CD4-positive, alpha-beta T cell treated with Interleukin-4 for 4 hours (primary cell): ENCODE results near the gene OLFML2A.

Experiments used
- DNase-seq: peaks from one replicate; pipeline ENCODE4 v3.0.0-alpha.2; 2020

OLFML2A gene

DNA sequence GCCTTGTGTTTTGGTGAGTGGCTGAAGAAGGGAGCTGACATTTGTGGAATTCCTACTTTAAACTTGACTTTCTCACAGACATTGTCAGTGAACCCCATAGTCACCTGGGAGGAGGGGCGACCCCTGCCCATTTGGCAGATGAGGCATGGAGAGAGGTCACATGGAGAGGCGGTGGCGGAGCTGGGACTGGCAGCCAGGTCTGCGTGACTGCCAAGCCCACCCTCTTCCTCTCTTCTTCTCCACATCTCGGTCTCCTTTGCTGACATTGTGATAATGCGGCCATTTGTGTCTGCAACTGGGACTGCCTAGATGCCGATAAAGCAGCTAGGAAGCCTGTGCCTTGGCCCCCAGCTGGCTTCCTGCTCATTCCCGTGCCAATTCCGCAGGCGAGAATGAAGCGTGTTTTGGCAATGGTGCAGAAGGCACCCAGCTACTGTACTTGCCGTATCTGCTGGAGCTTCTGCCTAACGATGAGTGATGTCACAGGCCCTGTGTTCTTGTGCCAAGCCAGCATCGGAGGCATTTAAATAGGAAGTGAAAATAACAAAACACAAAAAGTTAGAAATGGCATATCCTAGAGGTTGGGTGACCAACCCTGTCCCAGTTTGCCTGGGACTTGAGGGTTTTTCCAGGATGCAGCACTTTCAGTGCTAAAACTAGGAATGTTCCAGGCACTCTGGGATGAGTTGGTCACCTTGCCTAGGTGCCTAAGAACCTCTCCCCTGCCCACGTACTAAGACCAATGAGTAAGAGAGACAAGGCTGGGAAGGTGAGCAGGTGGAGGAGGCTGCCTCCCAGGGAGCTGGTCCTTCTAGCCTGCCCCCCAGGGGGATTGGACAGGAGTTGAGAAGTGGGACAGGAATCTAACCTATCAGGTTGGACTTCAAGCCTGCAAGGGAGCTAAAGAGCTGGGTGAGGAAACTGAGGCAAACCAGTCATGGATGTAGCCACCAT, 23.6 kb downstream of the OLFML2A start:
- peak; percentile 6 for DNase-seq

DNA sequence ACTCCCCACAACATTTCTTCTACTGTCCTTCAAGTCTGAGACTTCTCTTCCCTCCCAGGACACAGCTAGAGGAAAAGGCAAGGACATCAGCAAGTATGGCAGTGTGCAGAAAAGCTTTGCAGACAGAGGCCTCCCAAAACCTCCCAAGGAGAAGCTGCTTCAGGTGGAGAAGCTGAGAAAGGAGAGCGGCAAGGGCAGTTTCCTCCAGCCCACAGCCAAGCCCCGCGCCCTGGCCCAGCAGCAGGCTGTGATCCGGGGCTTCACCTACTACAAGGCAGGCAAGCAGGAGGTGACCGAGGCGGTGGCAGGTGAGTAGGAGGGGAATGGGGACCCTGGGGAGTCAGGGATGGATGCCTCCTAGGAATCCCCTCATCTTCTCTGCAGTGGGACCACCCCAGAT, 24.4 kb downstream of the OLFML2A start:
- no peak for DNase-seq

DNA sequence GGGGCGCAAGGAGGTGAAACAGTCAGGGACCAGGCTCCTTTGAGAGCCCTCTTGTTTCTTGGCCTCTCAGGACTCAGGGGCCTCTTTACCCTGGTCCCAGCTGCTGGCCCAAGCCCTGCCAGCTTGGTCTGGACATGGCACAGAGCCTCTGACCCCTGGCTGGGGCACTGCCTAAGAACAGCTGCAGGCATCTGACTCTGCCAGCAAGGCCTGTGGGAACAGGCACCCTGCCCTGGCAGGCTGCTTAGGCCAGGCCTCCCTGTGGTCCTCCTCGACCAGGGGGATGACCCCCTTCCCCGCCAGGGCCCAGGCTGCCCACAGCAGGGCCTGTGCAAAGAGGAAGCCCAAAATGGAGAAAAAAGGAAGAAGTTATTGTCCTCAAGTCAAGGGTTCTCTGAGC, 25.5 kb downstream of the OLFML2A start:
- no peak for DNase-seq

DNA sequence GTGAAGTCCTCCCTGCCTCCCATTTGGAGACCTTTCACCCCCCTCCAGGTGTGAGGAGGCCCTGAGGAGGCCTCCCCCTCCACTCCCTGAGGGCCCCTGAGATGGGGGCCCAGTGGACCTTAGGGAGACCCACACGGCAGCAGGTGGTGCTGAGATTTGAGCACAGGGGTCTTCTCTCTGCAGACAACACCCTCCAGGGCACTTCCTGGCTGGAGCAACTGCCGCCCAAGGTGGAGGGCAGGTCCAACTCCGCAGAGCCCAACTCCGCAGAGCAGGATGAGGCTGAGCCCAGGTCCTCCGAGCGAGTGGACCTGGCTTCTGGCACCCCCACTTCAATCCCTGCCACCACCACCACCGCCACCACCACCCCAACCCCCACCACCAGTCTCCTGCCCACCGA, 27.0 kb downstream of the OLFML2A start:
- DNase-seq = no peak

DNA sequence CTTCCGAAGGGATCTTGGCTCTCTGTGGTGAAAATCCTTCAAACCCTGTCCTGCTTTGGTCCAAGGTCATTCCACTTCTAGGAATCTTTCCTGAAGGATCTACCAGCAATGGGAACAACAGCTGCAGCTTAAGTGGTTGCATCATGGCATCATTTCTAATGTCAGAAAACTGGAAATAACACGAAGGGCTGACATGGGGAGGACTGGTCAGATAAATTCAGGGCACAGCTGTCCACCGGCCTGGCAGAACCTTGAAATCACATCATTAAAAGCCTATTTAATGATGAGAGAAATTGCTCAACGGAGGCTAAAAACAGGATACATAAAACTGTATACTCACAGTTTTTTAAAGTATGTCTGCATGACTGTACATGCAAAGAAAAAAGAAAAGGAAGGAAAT, 28.3 kb downstream of the OLFML2A start:
- no peak for DNase-seq

DNA sequence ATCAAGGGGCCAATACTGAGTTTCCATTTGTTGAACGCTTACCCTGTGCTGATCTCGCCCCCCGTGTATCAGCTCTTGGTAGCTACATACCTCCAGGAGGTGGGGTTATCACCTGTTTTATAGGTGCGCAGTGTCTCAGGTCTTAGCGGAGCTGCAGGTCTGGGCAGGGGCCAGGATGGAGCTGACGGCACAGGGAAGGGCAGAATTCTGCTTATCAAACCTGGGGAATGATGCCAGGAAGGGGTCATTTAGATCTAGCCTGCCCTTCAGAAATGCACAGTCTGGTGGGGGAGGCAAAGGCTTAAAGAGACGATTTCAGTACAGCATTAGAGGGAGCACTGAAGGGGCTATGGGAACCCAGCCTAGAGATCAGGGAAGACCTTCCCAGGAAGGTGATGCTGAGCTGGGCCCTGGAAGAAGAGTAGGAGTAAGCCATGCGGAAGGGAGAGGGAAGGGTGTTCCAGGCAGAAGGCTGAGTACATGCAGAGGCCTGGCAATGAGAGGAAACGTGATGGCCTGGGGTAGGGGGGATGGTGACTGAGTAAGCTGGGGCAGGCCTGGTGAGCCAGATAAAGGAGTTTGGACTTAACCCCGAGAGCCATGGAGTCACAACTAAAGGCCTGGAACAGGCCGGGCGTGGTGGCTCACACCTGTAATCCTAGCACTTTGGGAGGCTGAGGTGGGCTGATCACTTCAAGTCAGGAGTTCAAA, 31.5 kb downstream of the OLFML2A start:
- DNase-seq = no peak

DNA sequence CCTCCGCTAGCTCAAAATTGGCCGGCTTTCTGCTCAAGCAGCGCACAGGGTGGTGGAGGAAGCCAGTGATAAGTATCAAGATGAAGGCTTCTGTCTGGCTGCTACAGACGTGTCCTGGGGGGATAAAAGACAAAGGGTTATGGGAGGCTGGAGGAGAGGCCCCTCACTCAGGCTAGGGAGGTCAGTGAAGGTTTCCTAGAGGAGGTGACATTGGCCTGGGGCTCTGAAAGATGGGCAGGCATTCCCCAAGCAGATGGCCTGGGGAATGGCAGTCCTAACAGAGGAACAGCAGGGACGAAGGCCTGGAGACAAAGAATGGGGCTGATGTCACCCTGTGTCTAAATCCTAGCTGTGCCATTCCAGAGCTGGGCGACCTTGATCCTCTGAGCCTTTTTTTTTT, 32.3 kb downstream of the OLFML2A start:
- no peak for DNase-seq

DNA sequence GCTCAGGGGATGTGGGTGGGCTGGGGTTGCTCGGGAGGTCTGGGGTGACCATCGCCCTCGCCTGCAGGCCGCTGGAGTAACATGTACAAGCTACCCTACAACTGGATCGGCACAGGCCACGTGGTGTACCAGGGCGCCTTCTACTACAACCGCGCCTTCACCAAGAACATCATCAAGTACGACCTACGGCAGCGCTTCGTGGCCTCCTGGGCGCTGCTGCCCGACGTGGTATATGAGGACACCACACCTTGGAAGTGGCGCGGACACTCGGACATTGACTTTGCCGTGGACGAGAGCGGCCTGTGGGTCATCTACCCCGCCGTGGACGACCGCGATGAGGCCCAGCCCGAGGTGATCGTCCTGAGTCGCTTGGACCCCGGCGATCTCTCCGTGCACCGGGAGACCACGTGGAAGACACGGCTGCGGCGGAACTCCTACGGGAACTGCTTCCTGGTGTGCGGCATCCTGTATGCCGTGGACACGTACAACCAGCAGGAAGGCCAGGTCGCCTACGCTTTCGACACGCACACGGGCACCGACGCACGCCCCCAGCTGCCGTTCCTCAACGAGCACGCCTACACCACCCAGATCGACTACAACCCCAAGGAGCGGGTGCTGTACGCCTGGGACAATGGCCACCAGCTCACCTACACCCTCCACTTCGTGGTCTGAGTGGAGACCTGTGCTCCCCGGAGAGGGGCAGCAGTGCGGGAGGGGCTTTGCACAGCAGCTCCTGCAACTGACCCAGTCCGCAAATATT, 33.0 kb downstream of the OLFML2A start:
- no peak for DNase-seq

DNA sequence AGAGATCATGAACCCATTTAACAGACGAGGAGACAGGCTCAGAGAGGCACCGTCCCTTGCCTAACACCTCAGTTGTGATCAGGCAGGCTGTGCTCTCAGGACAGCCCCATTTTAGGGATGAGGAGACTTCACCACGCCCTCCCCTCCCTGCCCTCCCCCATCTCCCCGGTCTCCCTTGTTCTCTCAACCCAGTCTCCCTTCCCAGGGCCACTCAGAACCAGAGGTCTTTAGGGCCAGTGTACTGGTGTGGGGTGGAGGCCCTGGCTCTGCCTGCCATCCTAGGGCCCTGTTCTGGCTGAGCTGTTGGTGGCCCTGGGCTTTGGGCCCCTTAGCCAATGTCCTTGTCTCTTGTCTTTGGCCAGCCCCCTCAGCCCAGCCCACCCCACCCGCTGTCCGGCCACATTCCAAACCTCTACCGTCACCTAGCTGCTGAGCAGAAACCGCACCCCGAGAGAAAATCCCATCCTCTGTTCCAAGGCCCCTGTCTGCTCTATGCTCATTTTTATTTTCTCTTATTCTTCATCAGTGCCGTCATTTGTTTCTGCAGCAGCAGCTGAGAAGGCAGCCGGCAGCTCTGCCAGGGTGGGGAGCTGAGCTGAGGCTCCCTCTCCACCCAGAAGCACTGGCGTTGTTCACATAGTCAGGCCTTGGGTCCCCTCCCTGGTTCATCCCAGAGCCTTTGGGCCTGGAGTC, 33.9 kb downstream of the OLFML2A start:
- no peak for DNase-seq

DNA sequence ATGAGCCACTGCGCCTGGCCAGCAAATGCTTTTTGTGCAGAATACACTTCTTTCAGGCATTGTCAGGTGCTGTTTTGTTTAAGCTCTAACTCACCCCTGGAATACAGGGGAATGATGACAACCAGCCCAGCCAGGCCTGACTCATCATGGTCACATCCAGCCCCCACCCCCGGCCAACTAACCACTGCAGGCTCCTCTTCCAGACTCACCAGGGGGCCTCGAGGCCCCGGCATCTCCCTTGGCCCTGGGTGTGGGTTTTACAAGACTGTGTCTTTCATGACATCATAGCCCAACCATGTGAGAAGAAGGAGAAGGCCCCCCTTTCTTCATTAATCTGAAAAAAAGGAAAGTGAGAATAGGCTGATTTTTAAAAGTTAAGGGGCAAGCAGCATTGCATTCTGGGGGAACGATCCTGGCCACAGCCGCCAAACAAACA, 35.5 kb downstream of the OLFML2A start:
- DNase-seq = no peak

DNA sequence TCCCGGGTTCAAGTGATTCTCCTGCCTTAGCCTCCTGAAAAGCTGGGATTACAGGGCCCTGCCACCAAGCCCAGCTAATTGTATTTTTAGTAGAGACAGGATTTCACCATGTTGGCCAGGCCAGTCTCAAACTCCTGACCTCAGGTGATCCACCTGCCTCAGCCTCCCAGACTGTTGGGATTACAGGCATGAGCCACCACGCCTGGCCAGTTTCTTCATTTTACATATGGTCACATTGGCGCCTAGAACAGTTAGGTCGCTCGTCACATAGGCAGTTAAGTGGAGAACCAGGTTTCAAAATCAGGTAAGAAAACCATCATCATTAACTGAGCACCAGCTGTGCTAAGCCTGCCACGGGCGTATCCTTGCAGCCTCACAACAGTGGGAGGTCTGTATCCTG, 36.1 kb downstream of the OLFML2A start:
- DNase-seq = no peak

DNA sequence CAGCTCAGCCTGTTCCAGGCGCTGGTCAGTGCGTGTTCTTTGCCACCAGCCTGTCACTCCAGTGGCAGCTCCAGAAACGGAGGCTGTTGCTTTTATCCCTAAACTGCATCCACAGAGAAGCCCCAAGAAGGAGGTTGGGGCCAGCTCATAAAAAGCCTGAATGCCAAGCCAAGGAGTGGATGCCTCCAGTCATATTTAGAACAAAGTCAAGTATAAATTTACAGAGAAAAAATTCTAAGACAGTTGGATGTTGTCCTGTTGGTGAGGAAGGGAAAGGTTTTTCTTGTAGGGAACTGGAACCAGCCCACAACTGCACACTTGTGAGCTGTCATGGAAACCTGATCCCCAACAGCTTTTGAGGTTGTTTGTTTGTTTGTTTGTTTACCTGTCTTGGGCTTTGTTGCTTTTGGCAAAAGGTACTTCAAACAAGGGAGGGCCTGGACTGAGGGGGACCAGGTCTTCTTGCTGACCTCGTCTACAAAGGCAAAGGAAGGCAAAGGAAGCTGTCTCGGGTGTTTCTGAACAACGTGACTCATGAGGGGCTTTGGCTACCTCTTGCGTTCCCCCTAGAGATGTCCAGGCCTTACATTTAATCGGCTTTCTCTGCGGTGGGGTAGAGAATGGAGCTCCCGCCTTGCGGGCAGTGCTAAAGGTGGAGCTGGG, 36.7 kb downstream of the OLFML2A start:
- DNase-seq = no peak

DNA sequence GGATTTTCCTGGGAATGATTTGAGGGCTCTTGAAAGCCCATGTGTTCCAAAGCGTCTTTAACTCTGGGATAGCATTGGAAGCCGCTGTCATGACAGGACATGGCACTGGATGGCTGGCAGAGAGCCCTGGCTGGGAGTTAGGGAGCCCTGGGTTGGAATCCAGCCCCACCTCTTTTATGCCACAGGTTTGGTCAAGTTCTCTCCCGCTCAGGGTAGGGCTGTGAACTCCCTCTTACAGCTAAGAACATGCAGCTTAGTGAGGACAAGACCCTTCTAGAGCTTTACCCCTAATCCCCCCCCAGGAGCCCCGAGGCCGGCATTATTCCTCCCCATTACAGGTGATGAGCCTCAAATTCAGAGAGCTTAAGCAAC, 37.2 kb downstream of the OLFML2A start:
- no peak for DNase-seq

DNA sequence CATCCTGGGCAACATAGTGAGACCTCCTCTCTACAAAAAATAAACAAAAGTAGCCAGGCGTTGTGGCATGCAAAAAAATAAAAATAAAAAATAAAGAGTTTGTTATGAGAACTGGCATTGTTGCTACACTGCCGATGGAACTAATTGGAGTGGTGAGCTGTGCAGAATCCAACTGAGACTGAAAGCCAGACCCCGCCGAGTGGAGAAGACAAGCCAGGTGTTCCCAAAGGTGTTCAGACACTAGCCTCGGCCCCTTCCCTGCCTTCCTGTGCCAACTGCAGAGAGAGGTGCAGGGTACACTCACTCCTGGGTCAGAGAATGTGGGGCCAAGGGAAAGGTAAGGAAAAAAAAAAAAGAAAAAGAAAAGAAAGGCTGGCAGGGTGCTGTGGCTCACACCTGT, 38.7 kb downstream of the OLFML2A start:
- DNase-seq = no peak

DNA sequence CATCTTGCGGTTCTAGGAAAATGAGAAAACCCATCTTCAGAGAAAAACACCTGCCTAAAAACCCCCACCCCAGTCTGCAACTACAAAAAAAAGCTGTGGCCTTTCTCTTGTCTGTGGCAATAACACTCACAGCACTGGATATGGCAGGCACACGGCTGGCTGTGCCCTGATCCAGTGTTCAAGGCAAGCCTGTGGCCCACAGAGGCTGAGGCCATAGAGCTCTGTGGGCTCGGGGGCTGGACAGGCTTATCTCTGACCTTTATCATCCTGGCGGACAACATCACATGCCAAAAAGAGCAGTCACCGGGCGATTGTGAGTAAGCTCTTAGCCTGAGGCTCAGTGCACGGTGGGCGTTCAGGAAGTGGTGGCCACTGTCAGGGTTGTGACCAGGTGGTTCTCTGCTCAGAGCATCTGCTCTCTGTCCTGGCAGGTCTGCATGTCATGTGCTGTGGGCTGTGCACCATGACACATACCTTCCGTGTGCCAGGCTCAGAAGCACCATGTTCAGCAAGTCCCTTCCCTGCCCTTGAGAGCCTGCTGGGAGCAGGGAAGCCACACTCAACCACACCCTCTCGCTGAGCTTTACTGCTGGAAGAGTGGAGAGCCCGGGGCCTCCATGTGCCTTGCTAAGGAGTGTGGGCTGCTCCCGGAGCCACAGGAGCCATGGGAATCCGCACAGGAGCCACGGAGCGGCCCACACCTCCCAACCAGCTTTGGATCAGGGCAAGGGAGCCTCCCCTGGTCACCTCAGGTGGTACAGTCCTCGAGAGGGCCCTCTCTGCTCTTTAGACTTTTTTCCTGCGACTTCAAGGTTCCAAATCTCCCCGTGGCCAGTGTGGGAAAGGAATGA, 41.7 kb downstream of the OLFML2A start:
- DNase-seq = no peak

DNA sequence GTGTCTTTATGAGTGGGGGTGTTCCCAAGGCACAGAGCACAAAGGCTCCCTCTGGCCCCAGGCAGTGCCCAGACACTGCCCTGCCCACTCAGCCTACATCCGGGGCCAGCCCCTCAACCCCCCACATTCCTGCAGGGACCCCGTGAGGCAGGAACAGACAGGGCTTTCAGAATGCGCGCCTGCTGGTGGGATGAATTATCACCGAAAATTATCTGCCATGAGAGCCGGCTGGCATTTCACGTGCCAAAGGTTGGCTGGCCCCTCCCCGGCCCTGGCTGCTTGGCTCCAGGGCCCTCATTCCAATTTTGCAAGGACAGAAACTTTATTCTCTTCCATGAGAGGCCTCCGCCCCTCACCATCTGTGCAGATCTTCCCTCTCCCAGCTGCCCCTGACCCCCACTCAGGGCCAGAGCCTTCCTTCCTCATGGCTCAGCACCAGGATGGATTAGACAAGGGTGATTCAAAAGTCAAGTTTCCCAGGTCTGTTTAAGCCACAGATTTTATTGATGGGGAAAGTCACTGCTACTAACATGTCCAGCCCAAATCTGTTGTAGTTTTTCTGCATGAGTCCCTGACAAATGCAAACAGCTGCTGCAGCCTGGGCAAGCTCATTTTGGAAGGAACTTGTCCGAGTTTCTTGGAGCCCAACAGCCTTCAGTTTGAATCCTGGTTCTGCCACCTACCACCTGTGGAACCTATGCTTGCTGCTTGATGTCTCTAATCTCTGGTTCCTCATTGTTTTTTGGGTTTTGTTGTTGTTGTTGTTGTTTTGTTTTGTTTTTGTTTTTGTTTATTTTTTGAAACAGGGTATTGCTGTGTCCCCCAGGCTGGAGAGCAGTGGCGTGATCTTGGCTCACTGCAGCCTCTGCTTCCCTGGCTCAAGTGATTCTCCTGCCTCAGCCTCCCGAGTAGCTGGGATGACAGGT, 44.0 kb downstream of the OLFML2A start:
- DNase-seq = no peak

DNA sequence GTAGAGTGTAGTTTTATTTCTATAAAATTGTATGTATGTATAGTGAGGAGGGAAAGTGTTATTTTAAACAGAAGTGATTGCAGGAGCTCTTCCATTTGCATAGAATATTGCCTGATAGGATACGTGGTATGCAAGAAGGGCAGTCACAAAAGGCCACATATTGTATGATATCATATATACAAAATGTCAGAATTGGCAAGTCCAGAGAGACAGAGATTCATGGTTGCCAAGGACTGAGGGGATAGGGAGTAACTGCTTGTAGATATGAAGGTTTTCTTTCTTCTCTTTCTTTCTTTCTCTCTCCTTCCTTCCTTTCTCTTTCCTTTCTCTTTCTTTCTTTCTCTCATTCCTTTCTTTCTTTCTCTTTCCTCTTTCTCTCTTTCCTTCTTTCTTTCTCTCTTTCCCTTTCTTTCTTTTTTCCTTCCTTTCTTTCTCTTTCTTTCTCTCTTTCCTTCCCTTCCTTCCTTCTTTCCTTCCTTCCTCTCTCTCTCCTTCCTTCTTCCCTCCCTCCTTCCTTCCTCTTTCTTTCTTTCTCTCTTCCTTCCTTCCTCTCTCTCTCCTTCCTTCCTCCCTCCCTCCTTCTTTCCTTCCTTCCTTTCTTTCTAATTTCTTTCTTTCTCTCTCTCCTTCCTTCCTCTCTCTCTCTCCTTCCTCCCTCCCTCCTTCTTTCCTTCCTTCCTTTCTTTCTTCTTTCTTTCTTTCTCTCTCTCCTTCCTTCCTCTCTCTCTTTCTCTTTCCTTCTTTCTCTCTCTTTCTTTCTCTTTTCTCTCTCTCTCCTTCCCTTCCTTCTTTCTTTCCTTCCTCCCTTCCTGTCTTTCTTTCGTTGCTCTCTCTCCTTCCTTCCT, 51.8 kb downstream of the OLFML2A start:
- DNase-seq = no peak

DNA sequence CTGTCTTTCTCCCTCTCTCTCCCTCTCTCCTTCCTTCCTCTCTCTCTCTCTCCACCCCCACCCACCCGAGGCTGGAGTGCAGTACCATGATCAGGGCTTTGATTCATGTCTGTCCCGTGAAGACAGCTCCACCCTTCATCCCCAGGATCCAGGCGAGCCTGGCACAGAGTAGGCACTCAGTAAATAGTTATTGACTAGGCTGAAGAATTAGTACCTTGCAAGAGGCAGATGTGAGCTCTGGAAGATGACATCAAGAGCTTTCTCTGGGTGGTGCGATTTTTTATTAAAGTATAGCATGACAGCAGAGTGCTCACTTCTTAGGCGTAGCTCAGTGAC, 52.4 kb downstream of the OLFML2A start:
- no peak for DNase-seq

DNA sequence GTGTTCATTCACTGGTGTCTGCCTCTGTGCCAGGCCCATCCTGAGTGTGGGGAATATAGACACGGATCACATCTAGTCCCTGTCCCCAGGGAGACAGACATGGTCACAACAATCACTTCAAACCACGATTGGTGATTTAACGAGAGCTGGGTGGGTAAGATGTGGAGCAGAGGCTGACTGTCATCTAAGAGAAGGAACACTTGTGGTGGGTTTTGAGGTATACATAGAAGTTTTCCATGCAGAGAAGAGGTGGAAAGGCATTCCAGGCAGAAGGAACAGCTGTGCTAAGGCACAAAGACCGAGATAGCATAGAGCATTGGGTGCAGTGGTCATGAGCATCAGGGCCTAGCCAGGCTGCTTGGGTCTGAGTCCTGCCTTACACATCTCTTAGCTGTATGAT, 53.7 kb downstream of the OLFML2A start:
- no peak for DNase-seq
